SIG-M5 (cell line): ENCODE data around the gene AP2A2.
"Not testable (repeated sequence)": the region's sequence is repeated elsewhere in the genome, so short reads cannot be mapped to it uniquely, and the experiment has no call there.

Experiments used
- DNase-seq: peaks from one replicate; lab custom pipeline; 2025; lab: John Stamatoyannopoulos, UW

AP2A2 gene

GRCh38 chr11:975376-975775, 49.7 kb downstream of the AP2A2 start:
- DNase-seq: not testable (repeated sequence)

DNA sequence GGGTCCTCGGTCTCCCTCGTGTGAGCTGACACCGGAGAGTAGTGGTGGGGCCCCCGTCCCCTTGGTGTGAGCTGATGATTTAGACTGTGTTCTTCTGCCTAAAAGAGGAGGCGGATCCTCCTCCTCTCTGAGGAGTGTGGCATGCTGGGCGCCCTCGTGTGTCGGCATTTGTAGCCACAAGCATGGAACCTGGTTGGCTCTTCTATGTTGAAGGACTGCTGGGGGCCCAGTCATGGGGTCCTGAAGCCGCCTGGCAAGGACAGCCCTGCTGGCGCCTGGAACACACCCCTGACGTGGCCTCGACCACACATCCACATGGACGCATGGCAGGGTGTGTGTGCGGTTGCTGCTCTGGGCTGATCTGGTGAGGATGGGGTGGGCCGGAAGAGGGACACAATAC, 50.2 kb downstream of the AP2A2 start:
- DNase-seq: no peak

DNA sequence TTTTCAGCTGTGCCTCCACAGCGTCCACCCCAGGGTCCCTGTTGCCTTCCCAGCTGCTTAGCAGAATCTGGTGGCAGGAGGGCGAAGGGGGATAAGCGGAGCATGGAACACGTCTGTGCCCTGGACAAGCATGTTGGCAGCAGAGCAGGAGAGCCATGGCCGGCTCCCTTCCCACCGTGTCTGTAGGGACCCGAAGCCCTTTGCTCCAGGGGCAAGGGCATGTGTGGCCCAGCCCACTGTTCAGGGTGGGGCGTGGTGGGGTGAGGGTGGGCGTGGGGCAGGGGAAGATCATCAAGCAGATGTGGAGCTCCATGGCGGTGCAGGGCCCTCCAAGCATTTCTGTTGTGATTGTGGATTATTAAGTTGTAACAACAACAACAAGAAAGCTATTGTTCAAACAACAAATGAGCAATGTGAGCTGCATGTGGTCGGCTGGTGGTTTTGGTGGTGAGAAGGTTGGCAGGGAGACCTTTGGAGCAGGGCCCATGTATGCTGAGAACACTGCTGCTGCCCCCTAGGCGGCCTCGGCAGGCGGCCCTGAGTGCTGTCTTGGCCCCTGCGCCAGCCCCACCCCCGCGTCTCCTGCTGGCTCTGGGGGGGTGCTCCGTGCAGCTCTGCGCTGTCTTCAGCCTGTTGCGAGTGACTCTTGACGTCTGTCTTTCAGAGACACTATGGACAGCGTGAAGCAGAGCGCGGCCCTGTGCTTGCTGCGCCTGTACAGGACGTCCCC, 50.9 kb downstream of the AP2A2 start:
- no peak for DNase-seq

DNA sequence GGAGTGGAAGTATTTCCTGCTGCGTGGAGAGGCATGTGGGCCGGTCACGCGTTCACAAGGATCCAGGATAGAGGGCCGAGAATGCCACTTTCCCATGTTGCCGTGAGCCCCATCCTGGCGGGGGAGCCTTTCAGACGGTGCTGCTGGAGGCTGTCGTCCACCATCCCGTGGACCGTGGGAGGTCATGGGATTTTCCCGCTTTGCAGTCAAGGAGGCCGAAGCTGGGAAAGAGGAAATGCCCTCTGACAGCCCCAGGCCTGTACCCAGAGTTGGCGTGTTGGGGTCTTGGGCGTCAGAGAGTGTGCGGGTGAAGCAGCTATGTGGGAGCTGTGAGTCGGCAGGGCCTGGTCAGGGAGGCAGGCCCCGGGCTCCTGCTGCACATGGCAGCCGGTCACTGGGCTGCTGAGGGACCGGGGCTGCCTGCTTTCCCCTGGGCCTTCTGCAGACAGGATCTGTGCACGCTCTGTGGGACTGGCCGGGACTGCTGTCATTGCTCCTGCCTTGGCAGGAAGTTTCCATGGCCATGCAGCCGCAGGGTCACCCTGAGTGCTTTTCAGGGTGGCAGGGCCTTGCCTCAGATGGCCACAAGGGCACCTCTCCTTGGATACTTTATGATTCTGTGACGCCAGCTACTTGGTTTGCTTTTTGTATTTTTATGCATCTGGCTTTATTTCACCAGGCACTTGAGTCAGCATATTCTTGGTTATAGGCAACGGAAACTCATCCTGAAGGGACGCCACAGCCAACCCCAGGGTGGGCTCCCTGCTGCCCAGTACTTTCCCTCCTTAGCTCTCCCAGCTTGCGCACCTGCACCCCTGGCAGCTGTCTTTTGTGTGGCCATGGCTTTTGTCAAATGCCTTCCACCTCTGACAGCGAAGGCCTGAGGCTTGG, 52.4 kb downstream of the AP2A2 start:
- no peak for DNase-seq

- DNase-seq: no peak
Observed at GRCh38 chr11:978781-979180, 53.1 kb downstream of the AP2A2 start.

DNA sequence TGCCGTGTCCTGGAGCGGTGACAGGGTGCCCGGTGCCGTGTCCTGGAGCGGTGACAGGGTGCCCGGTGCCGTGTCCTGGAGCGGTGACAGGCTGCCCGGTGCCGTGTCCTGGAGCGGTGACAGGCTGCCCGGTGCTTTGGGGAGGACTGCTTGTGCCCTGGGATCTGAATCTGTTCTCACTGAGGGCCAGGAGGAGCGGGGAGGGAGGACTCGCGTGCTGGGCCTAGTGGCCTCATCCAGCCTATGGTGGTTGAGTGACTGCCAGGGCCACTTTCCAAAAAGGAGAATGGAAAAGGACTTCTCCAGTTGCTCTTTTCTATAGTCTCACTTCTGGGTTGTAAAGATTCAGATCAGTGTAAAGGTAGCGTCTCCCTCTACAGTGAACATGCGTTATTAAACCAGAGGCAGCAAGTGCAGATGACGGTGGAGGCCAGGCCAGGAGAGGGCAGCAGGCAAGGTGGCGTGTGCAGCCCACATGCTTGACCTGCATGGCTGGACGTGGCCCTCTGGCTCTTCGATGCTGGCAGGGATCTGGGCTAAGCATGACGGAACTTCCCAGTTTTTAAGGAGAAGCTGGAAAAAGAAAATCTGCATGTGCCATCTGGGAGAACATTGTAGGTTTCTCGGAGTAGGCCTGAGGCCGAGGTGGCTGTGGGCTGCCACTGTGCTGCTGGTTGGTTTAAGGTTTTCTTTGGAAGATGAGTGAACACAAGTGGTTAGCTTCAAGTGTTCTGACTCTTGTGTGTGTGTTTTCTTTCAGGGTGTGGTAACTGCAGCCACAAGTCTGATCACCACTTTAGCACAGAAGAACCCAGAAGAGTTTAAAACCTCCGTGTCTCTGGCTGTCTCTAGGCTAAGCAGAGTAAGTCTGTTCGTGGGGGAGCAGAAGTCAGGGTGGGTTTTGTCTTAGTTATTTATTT, 55.0 kb downstream of the AP2A2 start:
- DNase-seq: no peak

DNA sequence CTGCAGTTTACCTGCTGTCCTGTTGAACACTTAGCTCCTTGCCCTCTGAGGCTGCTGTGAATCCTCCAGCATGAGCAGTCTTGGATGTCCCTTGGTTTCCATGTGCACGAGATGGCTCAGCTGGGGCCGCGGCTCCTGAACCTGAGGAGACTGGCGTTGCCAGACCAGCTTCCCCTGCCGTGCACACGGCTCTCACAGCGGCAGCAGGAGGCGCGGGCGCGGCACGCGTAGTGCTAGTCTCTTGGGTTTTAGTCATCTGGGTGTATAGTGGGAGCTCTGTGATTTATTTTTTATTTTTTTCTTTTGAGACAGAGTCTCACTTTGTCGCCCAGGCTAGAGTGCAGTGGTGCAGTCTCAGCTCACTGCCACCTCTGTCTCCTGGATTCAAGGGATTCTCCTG, 56.1 kb downstream of the AP2A2 start:
- DNase-seq: no peak

GRCh38 chr11:984546-984945, 58.9 kb downstream of the AP2A2 start:
- DNase-seq: no peak

GRCh38 chr11:985406-985805, 59.7 kb downstream of the AP2A2 start:
- no peak for DNase-seq

GRCh38 chr11:985848-986247, 60.2 kb downstream of the AP2A2 start:
- no peak for DNase-seq

- no peak for DNase-seq
Observed at GRCh38 chr11:986270-986951, 60.7 kb downstream of the AP2A2 start.

- DNase-seq: no peak
Observed at GRCh38 chr11:986952-987305, 61.3 kb downstream of the AP2A2 start.

DNA sequence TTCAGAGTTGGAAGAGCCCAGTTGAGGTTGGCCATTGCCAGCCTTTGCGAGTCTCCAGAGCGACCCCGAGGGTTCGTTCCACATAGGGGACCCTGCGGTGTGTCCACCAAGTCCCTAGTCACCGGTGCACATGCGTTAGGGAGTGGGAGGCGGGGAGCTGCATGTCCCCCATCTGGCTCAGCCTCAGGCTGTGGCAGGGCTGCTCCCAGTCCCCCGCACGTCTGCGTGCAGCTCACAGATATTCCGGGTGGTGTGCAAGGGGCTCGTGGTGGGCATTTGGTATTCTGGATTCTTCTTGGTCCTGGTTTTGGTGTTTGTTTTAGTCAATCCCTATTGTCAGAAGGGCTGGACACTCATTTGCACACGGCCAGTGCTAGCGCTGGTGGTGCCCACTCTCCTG, 62.0 kb downstream of the AP2A2 start:
- no peak for DNase-seq

DNA sequence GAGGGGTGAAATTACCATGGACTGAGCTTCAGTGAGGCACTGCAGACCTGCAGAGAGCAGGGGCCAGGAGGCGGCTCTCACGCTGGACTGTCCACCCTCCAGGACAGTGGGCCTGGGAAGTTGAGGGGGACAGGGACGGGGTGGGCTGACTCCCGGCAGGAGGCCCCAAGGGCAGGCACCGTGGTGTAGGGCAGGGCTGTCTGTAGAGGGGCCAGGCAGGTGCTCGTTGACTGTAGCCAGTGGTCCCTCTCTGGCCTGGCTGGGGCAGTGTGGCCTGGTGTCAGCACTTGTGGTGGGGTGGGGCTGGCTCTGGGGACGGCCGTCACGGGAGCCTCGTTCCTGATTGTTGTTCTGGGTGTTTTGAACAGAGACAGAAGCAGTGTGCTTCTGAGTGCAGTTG, 64.4 kb downstream of the AP2A2 start:
- DNase-seq: no peak

DNA sequence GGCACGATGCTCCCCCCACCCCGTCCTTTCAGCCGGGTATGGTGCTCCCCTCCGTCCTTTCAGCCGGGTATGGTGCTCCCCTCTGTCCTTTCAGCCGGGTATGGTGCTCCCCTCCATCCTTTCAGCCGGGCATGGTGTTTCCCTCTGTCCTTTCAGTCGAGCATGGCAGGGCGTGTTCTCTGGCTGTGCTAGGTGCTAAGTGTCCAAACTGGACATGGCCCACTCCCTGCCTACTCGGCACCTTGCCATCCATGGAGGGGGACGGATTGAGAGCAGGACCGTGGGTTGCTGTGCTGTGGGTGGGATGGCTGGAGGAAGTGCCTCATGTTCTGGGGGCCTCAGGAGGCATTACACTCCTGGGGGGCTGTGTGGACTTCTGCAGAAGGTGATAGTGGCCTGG, 65.4 kb downstream of the AP2A2 start:
- DNase-seq: no peak

GRCh38 chr11:991711-992307, 66.1 kb downstream of the AP2A2 start:
- no peak for DNase-seq

- no peak for DNase-seq
Observed at GRCh38 chr11:992577-992976, 66.9 kb downstream of the AP2A2 start.

DNA sequence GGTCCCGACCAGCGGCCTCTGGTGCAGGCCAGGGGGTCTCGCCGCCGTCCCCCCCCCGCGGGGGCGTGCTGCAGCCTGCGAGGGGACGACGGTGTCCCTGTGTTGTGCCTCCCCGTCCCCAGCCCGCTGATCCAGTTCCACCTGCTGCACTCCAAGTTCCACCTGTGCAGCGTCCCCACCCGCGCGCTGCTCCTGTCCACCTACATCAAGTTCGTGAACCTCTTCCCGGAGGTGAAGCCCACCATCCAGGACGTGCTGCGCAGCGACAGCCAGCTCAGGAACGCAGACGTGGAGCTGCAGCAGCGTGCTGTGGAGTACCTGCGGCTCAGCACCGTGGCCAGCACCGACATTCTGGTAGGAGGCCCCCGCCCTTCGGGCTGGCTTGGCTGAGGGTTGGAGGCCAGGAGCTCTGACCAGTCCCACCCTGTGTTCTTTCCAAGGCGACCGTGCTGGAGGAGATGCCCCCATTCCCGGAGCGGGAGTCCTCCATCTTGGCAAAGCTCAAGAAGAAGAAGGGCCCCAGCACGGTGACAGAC, 68.0 kb downstream of the AP2A2 start:
- no peak for DNase-seq

DNA sequence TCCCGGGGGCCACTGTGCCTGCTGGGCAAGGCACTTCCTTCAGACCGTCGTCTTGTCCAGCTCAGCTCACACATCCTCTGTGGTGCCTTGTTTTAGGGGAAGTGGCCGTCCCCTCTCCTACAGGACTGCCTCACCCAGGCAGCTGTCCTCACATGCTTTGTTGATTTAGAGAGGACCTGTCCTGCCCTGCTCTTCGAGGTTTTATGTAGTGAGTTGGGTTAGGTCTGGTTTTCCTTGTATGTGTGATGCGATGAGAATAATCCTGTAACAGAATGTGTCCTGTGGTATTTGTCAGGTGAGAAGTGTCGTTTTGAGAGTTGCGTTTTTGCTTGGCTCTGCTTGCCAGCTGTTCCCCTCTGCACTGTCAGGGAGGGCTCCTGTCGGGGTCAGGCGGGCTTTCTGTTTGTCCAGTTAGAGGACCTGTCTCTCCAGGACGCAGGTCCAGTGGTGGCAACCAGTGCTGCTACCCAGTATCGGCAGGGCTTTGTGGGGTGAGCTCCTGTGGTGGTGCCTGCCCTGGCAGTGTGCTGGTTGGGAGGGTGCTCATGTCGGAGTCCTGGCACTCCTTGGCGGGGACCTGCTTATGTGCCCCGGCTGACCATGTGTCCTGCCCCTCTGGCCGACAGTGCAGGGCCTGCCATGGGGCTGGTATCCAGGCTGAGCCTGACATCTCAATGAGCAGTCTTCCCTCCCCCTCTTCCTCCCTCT, 69.5 kb downstream of the AP2A2 start:
- DNase-seq: no peak

- DNase-seq: no peak
Observed at GRCh38 chr11:995752-996420, 70.2 kb downstream of the AP2A2 start.
